CD8-positive, alpha-beta memory T cell (primary cell): ENCODE data around the gene PDSS2. TPM values are rescaled to one million over a fixed set of nuclear protein-coding genes. Genes with fewer than 3 reads are reported as not detected.

Experiments
- CTCF ChIA-PET: fragments of 350-600 bp; sonication (Branson Sonifier 250); formaldehyde crosslinking; loops from one replicate; lab custom pipeline; 2021; ENCODE audit warnings: antibody characterized with exemption; lab: Charles Lee
- POLR2A ChIA-PET: fragments of 350-600 bp; sonication (Branson Sonifier 250); formaldehyde crosslinking; loops from one replicate; lab custom pipeline; 2021; ENCODE audit warnings: antibody characterized with exemption; lab: Charles Lee
- DNase-seq, 5 donors: peaks; one replicate each; pipeline versions ENCODE4 v3.0.0 to v3.0.0-alpha.2; 2020 to 2022; ENCODE audit warnings: mixed read lengths in 1 of 5
- H3K27ac ChIP-seq: one replicate; pipeline ENCODE4 v1.7.0; 2013; ENCODE audit warnings: low read depth, mild to moderate bottlenecking, low read length, moderate library complexity
- H3K27me3 ChIP-seq: 2 replicates; pipeline ENCODE4 v1.7.0; 2013; ENCODE audit warnings: low read length, mild to moderate bottlenecking; ENCODE audit not compliant: insufficient read depth, poor library complexity, severe bottlenecking
- H3K36me3 ChIP-seq: 2 replicates; pipeline ENCODE4 v1.7.0; 2013; ENCODE audit warnings: mild to moderate bottlenecking, low read length, moderate library complexity; ENCODE audit not compliant: insufficient read depth
- H3K4me1 ChIP-seq: 2 replicates; pipeline ENCODE4 v1.7.0; 2013; ENCODE audit warnings: mild to moderate bottlenecking, low read length, moderate library complexity; ENCODE audit not compliant: insufficient read depth
- H3K4me3 ChIP-seq: 2 replicates; pipeline ENCODE4 v1.7.0; 2013; ENCODE audit warnings: mild to moderate bottlenecking, low read length
- H3K9me3 ChIP-seq: 2 replicates; pipeline ENCODE4 v1.7.0; 2013; ENCODE audit warnings: mild to moderate bottlenecking, low read length
- H3K27ac Mint-ChIP-seq, 8 donors: one replicate each; pipeline ENCODE4 v1.8.0; 2020 to 2021; ENCODE audit warnings: mixed read lengths in 8 of 8, mild to moderate bottlenecking in 6 of 8, inconsistent platforms in 3 of 8, moderate library complexity in 3 of 8
- H3K27me3 Mint-ChIP-seq, 2 donors: one replicate each; pipeline ENCODE4 v1.8.0; 2020 to 2021; ENCODE audit warnings: mixed read lengths in 2 of 2, mild to moderate bottlenecking in 1 of 2, moderate library complexity in 1 of 2
- H3K36me3 Mint-ChIP-seq, 3 donors: one replicate each; pipeline ENCODE4 v1.8.0; 2020 to 2021; ENCODE audit warnings: mixed read lengths in 3 of 3, inconsistent platforms in 1 of 3, mild to moderate bottlenecking in 1 of 3
- H3K4me1 Mint-ChIP-seq, 3 donors: one replicate each; pipeline ENCODE4 v1.8.0; 2020 to 2021; ENCODE audit warnings: mixed read lengths in 3 of 3, inconsistent platforms in 1 of 3, mild to moderate bottlenecking in 1 of 3
- H3K4me3 Mint-ChIP-seq, 7 donors: one replicate each; pipeline ENCODE4 v1.8.0; 2020 to 2021; ENCODE audit warnings: mixed read lengths in 7 of 7, mild to moderate bottlenecking in 6 of 7, moderate library complexity in 4 of 7, inconsistent platforms in 2 of 7
- H3K9me3 Mint-ChIP-seq, 5 donors: one replicate each; pipeline ENCODE4 v1.8.0; 2020 to 2022; ENCODE audit warnings: mixed read lengths in 5 of 5, mild to moderate bottlenecking in 3 of 5, moderate library complexity in 2 of 5, inconsistent platforms in 1 of 5
- polyA plus RNA-seq: library from polyadenylated mRNA; unstranded; fragments of 300-500 nt; fragmentation: Illumina TruSeq; gene quantifications from one replicate; pipeline ENCODE4 v1.2.3, GENCODE V29; 2021
- total RNA-seq, 2 experiments: library from RNA; stranded (reverse); gene quantifications; one replicate each; pipeline ENCODE4 v1.2.3, GENCODE V29; 2021

PDSS2 gene
- total and polyA plus RNA-seq, 3 experiments from 2014 or later: 13.4 to 14.2 (median 13.7) TPM

- Histone ChIP-seq H3K27me3 (no peaks in the 10 kb centered on the region), H3K27ac (peak overlapping the region; percentile 74), H3K4me3 (peak overlapping the region; percentile 82), H3K9me3 (no peaks in the 10 kb centered on the region), H3K4me1 (peaks cover 3% of the 10 kb centered on the region), H3K36me3 (no peaks in the 10 kb centered on the region)
- H3K9me3 Mint-ChIP-seq: no peaks in the 10 kb centered on the region
- ChIA-PET POLR2A (interaction anchor here (0.6 to 1.6 kb wide), 7 partner anchors 14 to 1100 kb away, joined by 3 to 5 read pairs (median 3); partner anchors contain the start of gene SEC63), CTCF (interaction anchor here (1.0 to 2.3 kb wide), 6 partner anchors 10 to 802 kb away, joined by 3 to 7 read pairs (median 4); partner anchors contain the start of gene SNX3)
- H3K27ac Mint-ChIP-seq: peak overlapping the region; percentile 87 to 99 (median 97)
- H3K36me3 Mint-ChIP-seq: peaks cover 0 to 22% (median 6%) of the 10 kb centered on the region in 3 donors
- peak in 4 of 5 donors; percentile 6 to 51 (median 16) for DNase-seq
- peaks cover 25 to 42% (median 39%) of the 10 kb centered on the region in 3 donors for H3K4me1 Mint-ChIP-seq
- H3K27me3 Mint-ChIP-seq: no peaks in the 10 kb centered on the region
- H3K4me3 Mint-ChIP-seq: peak overlapping the region; percentile 86 to 100 (median 97)
Measured at GRCh38 chr6:107458672-107459282, 587 bp downstream of the PDSS2 start.

GRCh38 chr6:107448776-107449175, 10.6 kb downstream of the PDSS2 start:
- Mint-ChIP-seq H3K27me3 (no peaks in the 10 kb centered on the region), H3K27ac (no peak overlapping the region), H3K4me1 (peaks cover 0 to 9% (median 7%) of the 10 kb centered on the region in 3 donors), H3K4me3 (no peak overlapping the region), H3K36me3 (peaks cover 24 to 43% (median 42%) of the 10 kb centered on the region in 3 donors), H3K9me3 (peaks cover 17 to 29% (median 28%) of the 10 kb centered on the region in 5 donors)
- no peaks in the 10 kb centered on the region for H3K36me3 ChIP-seq
- no peaks in the 10 kb centered on the region for H3K4me1 ChIP-seq
- DNase-seq: no peak
- CTCF ChIA-PET: no interaction called here
- H3K27me3 ChIP-seq: no peaks in the 10 kb centered on the region
- H3K4me3 ChIP-seq: no peak overlapping the region
- POLR2A ChIA-PET: no interaction called here
- H3K27ac ChIP-seq: no peak overlapping the region
- H3K9me3 ChIP-seq: peaks cover 18% of the 10 kb centered on the region

GRCh38 chr6:107447663-107448216, 11.6 kb downstream of the PDSS2 start:
- peaks cover 4 to 17% (median 11%) of the 10 kb centered on the region in 3 donors for H3K4me1 Mint-ChIP-seq
- ChIA-PET POLR2A (no interaction called here), CTCF (no interaction called here)
- peaks cover 17 to 29% (median 28%) of the 10 kb centered on the region in 5 donors for H3K9me3 Mint-ChIP-seq
- no peak overlapping the region for H3K4me3 ChIP-seq
- DNase-seq: no peak
- peaks cover 18% of the 10 kb centered on the region for H3K9me3 ChIP-seq
- H3K36me3 ChIP-seq: no peaks in the 10 kb centered on the region
- H3K4me1 ChIP-seq: no peaks in the 10 kb centered on the region
- H3K27me3 ChIP-seq: no peaks in the 10 kb centered on the region
- no peak overlapping the region for H3K27ac ChIP-seq
- H3K27ac Mint-ChIP-seq: peak overlapping the region in 1 of 8 donors; percentile 24
- H3K4me3 Mint-ChIP-seq: no peak overlapping the region
- peaks cover 25 to 43% (median 36%) of the 10 kb centered on the region in 3 donors for H3K36me3 Mint-ChIP-seq
- no peaks in the 10 kb centered on the region for H3K27me3 Mint-ChIP-seq

GRCh38 chr6:107444277-107444676, 15.1 kb downstream of the PDSS2 start:
- H3K27ac Mint-ChIP-seq: no peak overlapping the region
- H3K4me1 Mint-ChIP-seq: peaks cover 19 to 30% (median 23%) of the 10 kb centered on the region in 3 donors
- Histone ChIP-seq H3K4me1 (no peaks in the 10 kb centered on the region), H3K4me3 (no peak overlapping the region), H3K36me3 (no peaks in the 10 kb centered on the region), H3K27ac (no peak overlapping the region), H3K27me3 (no peaks in the 10 kb centered on the region), H3K9me3 (peaks cover 18% of the 10 kb centered on the region)
- H3K36me3 Mint-ChIP-seq: peaks cover 18 to 34% (median 26%) of the 10 kb centered on the region in 3 donors
- no peaks in the 10 kb centered on the region for H3K27me3 Mint-ChIP-seq
- peaks cover 16 to 27% (median 26%) of the 10 kb centered on the region in 5 donors for H3K9me3 Mint-ChIP-seq
- no peak for DNase-seq
- no peak overlapping the region for H3K4me3 Mint-ChIP-seq
- ChIA-PET POLR2A (interaction anchor here (1.2 kb wide), 1 partner anchor 15 kb away, joined by 3 read pairs; no protein-coding TSS in a partner anchor), CTCF (no interaction called here)

- ChIA-PET CTCF (no interaction called here), POLR2A (no interaction called here)
- Mint-ChIP-seq H3K27ac (no peak overlapping the region), H3K4me3 (no peak overlapping the region), H3K36me3 (peaks cover 18 to 28% (median 27%) of the 10 kb centered on the region in 3 donors), H3K4me1 (peaks cover 23 to 33% (median 27%) of the 10 kb centered on the region in 3 donors), H3K9me3 (peaks cover 12 to 24% (median 22%) of the 10 kb centered on the region in 5 donors), H3K27me3 (no peaks in the 10 kb centered on the region)
- Histone ChIP-seq H3K27ac (no peak overlapping the region), H3K9me3 (peaks cover 15% of the 10 kb centered on the region), H3K4me1 (no peaks in the 10 kb centered on the region), H3K4me3 (no peak overlapping the region), H3K36me3 (no peaks in the 10 kb centered on the region), H3K27me3 (no peaks in the 10 kb centered on the region)
- DNase-seq: no peak
Measured at GRCh38 chr6:107443608-107444267, 15.6 kb downstream of the PDSS2 start.

GRCh38 chr6:107442938-107443607, 16.3 kb downstream of the PDSS2 start:
- Mint-ChIP-seq H3K9me3 (peaks cover 6 to 17% (median 16%) of the 10 kb centered on the region in 5 donors), H3K27ac (peak overlapping the region in 1 of 8 donors; percentile 2), H3K27me3 (no peaks in the 10 kb centered on the region), H3K4me3 (no peak overlapping the region), H3K4me1 (peaks cover 21 to 33% (median 31%) of the 10 kb centered on the region in 3 donors), H3K36me3 (peaks cover 15 to 22% (median 21%) of the 10 kb centered on the region in 3 donors)
- Histone ChIP-seq H3K9me3 (peaks cover 9% of the 10 kb centered on the region), H3K4me3 (no peak overlapping the region), H3K4me1 (no peaks in the 10 kb centered on the region), H3K36me3 (no peaks in the 10 kb centered on the region), H3K27me3 (no peaks in the 10 kb centered on the region), H3K27ac (no peak overlapping the region)
- ChIA-PET POLR2A (no interaction called here), CTCF (no interaction called here)
- no peak for DNase-seq

- ChIA-PET CTCF (no interaction called here), POLR2A (no interaction called here)
- Histone ChIP-seq H3K9me3 (no peaks in the 10 kb centered on the region), H3K4me1 (no peaks in the 10 kb centered on the region), H3K36me3 (no peaks in the 10 kb centered on the region), H3K4me3 (no peak overlapping the region), H3K27ac (no peak overlapping the region), H3K27me3 (no peaks in the 10 kb centered on the region)
- H3K4me1 Mint-ChIP-seq: peaks cover 23 to 40% (median 40%) of the 10 kb centered on the region in 3 donors
- peaks cover 9 to 17% (median 13%) of the 10 kb centered on the region in 3 donors for H3K36me3 Mint-ChIP-seq
- H3K27ac Mint-ChIP-seq: no peak overlapping the region
- H3K4me3 Mint-ChIP-seq: no peak overlapping the region
- no peaks in the 10 kb centered on the region for H3K27me3 Mint-ChIP-seq
- no peak for DNase-seq
- H3K9me3 Mint-ChIP-seq: peaks cover 3 to 11% (median 5%) of the 10 kb centered on the region in 5 donors
Measured at GRCh38 chr6:107441682-107442081, 17.7 kb downstream of the PDSS2 start.
